Activated naive CD4-positive, alpha-beta T cell (primary cell): ENCODE measurements around the gene RUNX2.

ENCODE experiments used
- DNase-seq, 4 experiments: peaks; one replicate each; lab custom pipeline; 2025; lab: John Stamatoyannopoulos, UW

The RUNX2 gene

GRCh38 chr6:45677381-45678284, 349.5 kb downstream of the RUNX2 start:
- DNase-seq: peak in 2 of 4 experiments; percentile 6 to 14

- no peak for DNase-seq
Observed at GRCh38 chr6:45678285-45678607, 350.1 kb downstream of the RUNX2 start.

- DNase-seq: no peak
Observed at GRCh38 chr6:45679163-45679562, 351.0 kb downstream of the RUNX2 start.

- no peak for DNase-seq
Observed at GRCh38 chr6:45679631-45680030, 351.5 kb downstream of the RUNX2 start.

- no peak for DNase-seq
Observed at GRCh38 chr6:45681860-45682511, 353.9 kb downstream of the RUNX2 start.

- DNase-seq: no peak
Observed at GRCh38 chr6:45684476-45684875, 356.3 kb downstream of the RUNX2 start.

- DNase-seq: no peak
Observed at GRCh38 chr6:45685076-45685475, 356.9 kb downstream of the RUNX2 start.

GRCh38 chr6:45686841-45687569, 358.9 kb downstream of the RUNX2 start:
- no peak for DNase-seq

- no peak for DNase-seq
Observed at GRCh38 chr6:45687570-45687969, 359.4 kb downstream of the RUNX2 start.

- no peak for DNase-seq
Observed at GRCh38 chr6:45688180-45688579, 360.1 kb downstream of the RUNX2 start.

- DNase-seq: no peak
Observed at GRCh38 chr6:45689926-45690615, 361.9 kb downstream of the RUNX2 start.

- DNase-seq: no peak
Observed at GRCh38 chr6:45690846-45691245, 362.7 kb downstream of the RUNX2 start.

GRCh38 chr6:45691426-45691825, 363.3 kb downstream of the RUNX2 start:
- no peak for DNase-seq

GRCh38 chr6:45692021-45692420, 363.9 kb downstream of the RUNX2 start:
- DNase-seq: no peak

GRCh38 chr6:45696738-45697137, 368.6 kb downstream of the RUNX2 start:
- DNase-seq: no peak

GRCh38 chr6:45697605-45698004, 369.5 kb downstream of the RUNX2 start:
- DNase-seq: no peak

- no peak for DNase-seq
Observed at GRCh38 chr6:45698046-45698445, 369.9 kb downstream of the RUNX2 start.

- DNase-seq: no peak
Observed at GRCh38 chr6:45699663-45700062, 371.5 kb downstream of the RUNX2 start.

GRCh38 chr6:45702849-45703739, 375.0 kb downstream of the RUNX2 start:
- no peak for DNase-seq

- DNase-seq: no peak
Observed at GRCh38 chr6:45704056-45704800, 376.1 kb downstream of the RUNX2 start.
